ENCODE data around the gene TMEM132E.

Gene TMEM132E

GRCh38 chr17:34650051-34650750 lies 70.8 kb downstream of the TMEM132E start:
- H3K9me3 ChIP-seq (ENCODE audit: control insufficient read depth in 2 of 2, low read length in 2 of 2): no peaks in the 10 kb centered on the region
- H3K36me3 ChIP-seq (ENCODE audit: control insufficient read depth in 2 of 2, insufficient read depth in 2 of 2, low read length in 2 of 2): no peaks in the 10 kb centered on the region
- H3K27me3 ChIP-seq (ENCODE audit: control insufficient read depth in 1 of 2, insufficient read depth in 2 of 2, low read length in 2 of 2): peaks cover 12 to 19% of the 10 kb centered on the region in 2 donors
- no peaks in the 10 kb centered on the region for H3K4me1 ChIP-seq (ENCODE audit: control insufficient read depth, insufficient read depth, low read length)
- no peak overlapping the region for H3K9ac ChIP-seq (ENCODE audit: low read length in 2 of 2)
- H3K4me3 ChIP-seq (ENCODE audit: low read length in 2 of 2): no peak overlapping the region
- no peak overlapping the region for H3K27ac ChIP-seq (ENCODE audit: low read length)

GRCh38 chr17:34651402-34651811 lies 72.0 kb downstream of the TMEM132E start:
- H3K4me1 ChIP-seq (ENCODE audit: control insufficient read depth, insufficient read depth, low read length): no peaks in the 10 kb centered on the region
- H3K27me3 ChIP-seq (ENCODE audit: control insufficient read depth in 1 of 2, insufficient read depth in 2 of 2, low read length in 2 of 2): peaks cover 12 to 19% of the 10 kb centered on the region in 2 donors
- H3K4me3 ChIP-seq (ENCODE audit: low read length in 2 of 2): no peak overlapping the region
- no peak overlapping the region for H3K9ac ChIP-seq (ENCODE audit: low read length in 2 of 2)
- H3K36me3 ChIP-seq (ENCODE audit: control insufficient read depth in 2 of 2, insufficient read depth in 2 of 2, low read length in 2 of 2): no peaks in the 10 kb centered on the region
- no peaks in the 10 kb centered on the region for H3K9me3 ChIP-seq (ENCODE audit: control insufficient read depth in 2 of 2, low read length in 2 of 2)
- H3K27ac ChIP-seq (ENCODE audit: low read length): no peak overlapping the region

GRCh38 chr17:34652021-34652555 lies 72.7 kb downstream of the TMEM132E start:
- H3K27me3 ChIP-seq (ENCODE audit: control insufficient read depth in 1 of 2, insufficient read depth in 2 of 2, low read length in 2 of 2): peaks cover 12 to 19% of the 10 kb centered on the region in 2 donors
- H3K36me3 ChIP-seq (ENCODE audit: control insufficient read depth in 2 of 2, insufficient read depth in 2 of 2, low read length in 2 of 2): no peaks in the 10 kb centered on the region
- H3K4me3 ChIP-seq (ENCODE audit: low read length in 2 of 2): no peak overlapping the region
- H3K9me3 ChIP-seq (ENCODE audit: control insufficient read depth in 2 of 2, low read length in 2 of 2): no peaks in the 10 kb centered on the region
- H3K9ac ChIP-seq (ENCODE audit: low read length in 2 of 2): no peak overlapping the region
- no peak overlapping the region for H3K27ac ChIP-seq (ENCODE audit: low read length)
- no peaks in the 10 kb centered on the region for H3K4me1 ChIP-seq (ENCODE audit: control insufficient read depth, insufficient read depth, low read length)

DNA sequence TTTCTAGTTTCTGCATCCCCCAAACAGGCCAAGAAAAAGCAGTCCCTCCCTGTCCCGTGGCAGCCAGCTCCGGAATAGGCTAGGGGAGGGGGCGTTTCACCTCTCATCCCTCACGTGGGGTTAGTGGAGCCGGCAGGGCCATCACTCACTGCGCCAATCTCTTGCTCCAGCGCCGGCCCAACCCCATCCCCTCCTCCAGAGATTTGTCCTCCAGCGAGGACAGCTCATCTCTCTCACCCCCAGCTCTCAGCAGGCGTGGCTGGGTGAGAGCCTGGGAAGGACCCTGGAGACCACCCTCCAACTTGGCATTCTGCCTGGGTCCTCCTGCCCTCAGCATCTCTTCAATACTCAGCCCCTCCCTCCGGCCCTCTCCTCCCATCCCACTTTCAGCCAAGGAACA lies 74.1 kb downstream of the TMEM132E start:
- Histone ChIP-seq H3K4me3 (ENCODE audit: low read length in 2 of 2) (no peak overlapping the region), H3K9ac (ENCODE audit: low read length in 2 of 2) (no peak overlapping the region), H3K27me3 (ENCODE audit: control insufficient read depth in 1 of 2, insufficient read depth in 2 of 2, low read length in 2 of 2) (peaks cover 12 to 19% of the 10 kb centered on the region in 2 donors), H3K36me3 (ENCODE audit: control insufficient read depth in 2 of 2, insufficient read depth in 2 of 2, low read length in 2 of 2) (no peaks in the 10 kb centered on the region), H3K9me3 (ENCODE audit: control insufficient read depth in 2 of 2, low read length in 2 of 2) (no peaks in the 10 kb centered on the region), H3K27ac (ENCODE audit: low read length) (no peak overlapping the region), H3K4me1 (ENCODE audit: control insufficient read depth, insufficient read depth, low read length) (no peaks in the 10 kb centered on the region)

DNA sequence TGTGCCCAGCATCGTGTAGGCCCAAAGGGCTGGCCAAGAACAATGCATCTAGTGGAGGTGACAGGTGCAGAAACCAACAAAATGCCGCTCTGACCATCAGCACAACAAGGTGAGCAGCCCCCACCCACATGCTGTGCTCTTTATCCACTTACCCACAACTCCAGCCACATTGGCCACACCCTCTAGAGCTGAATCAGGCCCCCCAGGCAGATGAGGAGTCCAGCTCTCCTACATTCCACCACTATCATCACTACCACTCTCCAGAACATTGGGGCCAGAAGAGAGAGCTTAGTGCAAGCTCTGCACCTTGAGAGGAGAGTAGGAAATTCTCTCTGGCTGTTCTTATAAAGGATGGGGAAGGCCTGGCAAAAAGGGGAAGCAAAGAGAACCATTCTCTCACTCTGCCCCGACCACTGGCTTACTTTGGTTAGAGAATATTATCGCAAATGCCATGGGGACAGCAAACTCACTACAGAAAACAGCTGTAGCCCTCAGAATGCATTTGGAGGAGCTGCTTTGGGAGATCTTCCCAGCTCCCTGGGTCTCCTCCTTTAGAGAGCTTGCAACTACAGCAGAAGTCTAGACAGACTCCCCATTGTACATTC lies 75.0 kb downstream of the TMEM132E start:
- no peaks in the 10 kb centered on the region for H3K4me1 ChIP-seq (ENCODE audit: control insufficient read depth, insufficient read depth, low read length)
- H3K27me3 ChIP-seq (ENCODE audit: control insufficient read depth in 1 of 2, insufficient read depth in 2 of 2, low read length in 2 of 2): peaks cover 12 to 19% of the 10 kb centered on the region in 2 donors
- H3K9me3 ChIP-seq (ENCODE audit: control insufficient read depth in 2 of 2, low read length in 2 of 2): no peaks in the 10 kb centered on the region
- H3K27ac ChIP-seq (ENCODE audit: low read length): no peak overlapping the region
- H3K36me3 ChIP-seq (ENCODE audit: control insufficient read depth in 2 of 2, insufficient read depth in 2 of 2, low read length in 2 of 2): no peaks in the 10 kb centered on the region
- no peak overlapping the region for H3K4me3 ChIP-seq (ENCODE audit: low read length in 2 of 2)
- no peak overlapping the region for H3K9ac ChIP-seq (ENCODE audit: low read length in 2 of 2)

DNA sequence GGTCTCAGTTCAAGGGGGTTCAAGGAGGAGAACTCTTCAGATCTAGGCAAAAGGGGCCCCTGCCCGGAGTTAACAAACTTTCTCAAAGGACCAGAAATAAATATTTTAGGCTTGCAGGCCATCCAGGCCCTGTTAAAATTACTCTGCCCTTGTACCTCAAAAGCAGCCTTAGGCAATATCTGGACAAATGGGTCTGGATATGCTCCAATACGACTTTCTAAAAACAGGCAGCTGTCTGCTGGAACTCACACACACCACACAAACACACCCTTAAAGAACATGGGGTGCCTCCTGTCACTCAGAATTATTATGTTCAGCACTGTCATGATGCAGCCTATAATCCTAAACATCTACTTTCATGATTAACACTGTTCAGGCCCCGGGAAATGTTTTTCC lies 75.5 kb downstream of the TMEM132E start:
- H3K27me3 ChIP-seq (ENCODE audit: control insufficient read depth in 1 of 2, insufficient read depth in 2 of 2, low read length in 2 of 2): peaks cover 12 to 19% of the 10 kb centered on the region in 2 donors
- H3K4me1 ChIP-seq (ENCODE audit: control insufficient read depth, insufficient read depth, low read length): no peaks in the 10 kb centered on the region
- H3K27ac ChIP-seq (ENCODE audit: low read length): no peak overlapping the region
- no peaks in the 10 kb centered on the region for H3K36me3 ChIP-seq (ENCODE audit: control insufficient read depth in 2 of 2, insufficient read depth in 2 of 2, low read length in 2 of 2)
- no peaks in the 10 kb centered on the region for H3K9me3 ChIP-seq (ENCODE audit: control insufficient read depth in 2 of 2, low read length in 2 of 2)
- no peak overlapping the region for H3K9ac ChIP-seq (ENCODE audit: low read length in 2 of 2)
- no peak overlapping the region for H3K4me3 ChIP-seq (ENCODE audit: low read length in 2 of 2)

GRCh38 chr17:34656801-34657200 lies 77.4 kb downstream of the TMEM132E start:
- Histone ChIP-seq H3K4me3 (ENCODE audit: low read length in 2 of 2) (no peak overlapping the region), H3K36me3 (ENCODE audit: control insufficient read depth in 2 of 2, insufficient read depth in 2 of 2, low read length in 2 of 2) (no peaks in the 10 kb centered on the region), H3K9me3 (ENCODE audit: control insufficient read depth in 2 of 2, low read length in 2 of 2) (no peaks in the 10 kb centered on the region), H3K27me3 (ENCODE audit: control insufficient read depth in 1 of 2, insufficient read depth in 2 of 2, low read length in 2 of 2) (peaks cover 4 to 16% of the 10 kb centered on the region in 2 donors), H3K4me1 (ENCODE audit: control insufficient read depth, insufficient read depth, low read length) (no peaks in the 10 kb centered on the region), H3K27ac (ENCODE audit: low read length) (no peak overlapping the region), H3K9ac (ENCODE audit: low read length in 2 of 2) (no peak overlapping the region)

DNA sequence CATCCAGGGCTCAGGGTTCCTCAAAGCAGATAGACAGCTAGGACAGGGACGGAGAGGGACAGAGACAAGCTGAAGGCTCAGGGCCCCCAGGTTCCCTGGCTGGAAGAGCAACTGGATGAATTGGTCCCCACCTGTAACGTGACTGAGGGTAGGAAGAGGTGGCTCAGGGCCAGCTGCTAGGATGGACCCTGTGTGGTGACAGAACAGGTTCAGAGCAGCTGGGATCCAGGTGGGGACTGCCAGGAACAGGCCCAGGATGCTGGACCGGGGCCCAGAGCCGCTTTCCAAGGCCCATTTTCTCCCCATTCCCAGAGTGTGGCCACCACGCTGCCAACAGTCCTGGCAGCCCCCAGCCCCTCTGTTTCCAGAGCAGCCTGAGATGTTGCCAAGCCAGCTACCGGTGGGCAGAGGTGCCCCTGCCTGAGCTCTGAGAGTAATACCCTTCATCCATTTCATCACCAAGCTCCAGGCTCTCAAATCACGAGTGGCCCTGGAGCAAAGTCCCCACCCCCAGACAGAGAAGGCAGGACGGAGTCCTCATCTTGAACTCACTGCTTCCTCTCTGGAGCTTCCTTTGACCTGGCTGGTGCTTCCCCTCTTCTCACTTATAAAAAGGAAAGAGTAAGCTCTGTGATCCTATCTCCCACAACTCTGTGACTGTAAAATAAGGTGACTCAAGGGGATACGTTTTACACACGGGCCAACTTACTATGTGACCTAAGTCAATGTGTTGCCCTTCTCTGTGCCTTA lies 79.6 kb downstream of the TMEM132E start:
- Histone ChIP-seq H3K9me3 (ENCODE audit: control insufficient read depth in 2 of 2, low read length in 2 of 2) (no peaks in the 10 kb centered on the region), H3K36me3 (ENCODE audit: control insufficient read depth in 2 of 2, insufficient read depth in 2 of 2, low read length in 2 of 2) (no peaks in the 10 kb centered on the region), H3K9ac (ENCODE audit: low read length in 2 of 2) (no peak overlapping the region), H3K27ac (ENCODE audit: low read length) (no peak overlapping the region), H3K27me3 (ENCODE audit: control insufficient read depth in 1 of 2, insufficient read depth in 2 of 2, low read length in 2 of 2) (peaks cover 3 to 9% of the 10 kb centered on the region in 2 donors), H3K4me1 (ENCODE audit: control insufficient read depth, insufficient read depth, low read length) (no peaks in the 10 kb centered on the region), H3K4me3 (ENCODE audit: low read length in 2 of 2) (no peak overlapping the region)

GRCh38 chr17:34663714-34664113 lies 84.3 kb downstream of the TMEM132E start:
- Histone ChIP-seq H3K4me3 (ENCODE audit: low read length in 2 of 2) (no peak overlapping the region), H3K9me3 (ENCODE audit: control insufficient read depth in 2 of 2, low read length in 2 of 2) (no peaks in the 10 kb centered on the region), H3K27me3 (ENCODE audit: control insufficient read depth in 1 of 2, insufficient read depth in 2 of 2, low read length in 2 of 2) (peaks cover 8 to 26% of the 10 kb centered on the region in 2 donors), H3K9ac (ENCODE audit: low read length in 2 of 2) (no peak overlapping the region), H3K27ac (ENCODE audit: low read length) (no peak overlapping the region), H3K4me1 (ENCODE audit: control insufficient read depth, insufficient read depth, low read length) (no peaks in the 10 kb centered on the region), H3K36me3 (ENCODE audit: control insufficient read depth in 2 of 2, insufficient read depth in 2 of 2, low read length in 2 of 2) (no peaks in the 10 kb centered on the region)

DNA sequence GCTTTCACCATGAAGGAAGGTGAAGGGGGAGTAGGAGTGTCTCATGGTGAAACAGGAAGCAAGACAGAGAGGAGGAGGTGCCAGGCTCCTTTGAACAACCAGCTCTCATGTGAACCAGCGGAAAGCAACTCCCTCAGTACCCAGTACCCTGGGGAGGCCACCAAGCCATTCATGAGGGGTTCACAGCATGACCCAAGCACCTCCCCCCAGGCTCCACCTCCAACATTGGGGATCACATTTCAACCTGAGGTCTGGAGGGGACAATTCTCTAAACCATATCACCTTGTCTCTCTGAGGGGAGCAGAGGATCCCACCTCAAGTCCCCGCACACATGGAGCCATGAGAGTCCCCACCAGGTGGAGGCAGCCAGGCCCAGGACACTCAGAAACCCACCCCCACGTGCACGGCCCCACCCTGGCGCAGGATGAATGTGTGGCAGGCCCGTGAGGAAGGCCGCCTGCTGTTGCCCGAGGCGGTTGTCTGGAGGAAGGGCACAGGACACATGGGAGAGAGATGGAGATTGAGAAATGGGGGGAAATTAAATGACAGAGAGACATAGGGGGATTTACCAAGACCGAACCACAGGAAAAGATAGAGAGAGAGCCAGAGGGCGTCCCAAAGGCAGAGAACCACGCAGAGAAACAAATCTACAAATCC lies 85.9 kb downstream of the TMEM132E start:
- Histone ChIP-seq H3K9ac (ENCODE audit: low read length in 2 of 2) (no peak overlapping the region), H3K27me3 (ENCODE audit: control insufficient read depth in 1 of 2, insufficient read depth in 2 of 2, low read length in 2 of 2) (peaks cover 8 to 32% of the 10 kb centered on the region in 2 donors), H3K4me1 (ENCODE audit: control insufficient read depth, insufficient read depth, low read length) (no peaks in the 10 kb centered on the region), H3K4me3 (ENCODE audit: low read length in 2 of 2) (no peak overlapping the region), H3K36me3 (ENCODE audit: control insufficient read depth in 2 of 2, insufficient read depth in 2 of 2, low read length in 2 of 2) (no peaks in the 10 kb centered on the region), H3K27ac (ENCODE audit: low read length) (no peak overlapping the region), H3K9me3 (ENCODE audit: control insufficient read depth in 2 of 2, low read length in 2 of 2) (no peaks in the 10 kb centered on the region)

Measured in stomach smooth muscle (tissue), 2 donors.